Glomerular visceral epithelial cell (primary cell): ENCODE results near the gene TTYH2.

Experiments
- DNase-seq: peaks from one replicate; pipeline ENCODE4 v3.0.0-alpha.2; 2016; ENCODE audit errors: extremely low spot score

TTYH2 gene

GRCh38 chr17:74215342-74215727, 2.0 kb downstream of the TTYH2 start:
- DNase-seq = no peak

- no peak for DNase-seq
Observed at GRCh38 chr17:74216505-74216904, 3.1 kb downstream of the TTYH2 start.

GRCh38 chr17:74217037-74217730, 3.8 kb downstream of the TTYH2 start:
- DNase-seq = no peak

GRCh38 chr17:74217888-74218287, 4.5 kb downstream of the TTYH2 start:
- no peak for DNase-seq

- no peak for DNase-seq
Observed at GRCh38 chr17:74218436-74218835, 5.1 kb downstream of the TTYH2 start.

- DNase-seq = no peak
Observed at GRCh38 chr17:74219576-74220133, 6.3 kb downstream of the TTYH2 start.

- DNase-seq = no peak
Observed at GRCh38 chr17:74220219-74220618, 6.8 kb downstream of the TTYH2 start.

GRCh38 chr17:74220946-74221818, 7.8 kb downstream of the TTYH2 start:
- DNase-seq = no peak

GRCh38 chr17:74222399-74222798, 9.0 kb downstream of the TTYH2 start:
- DNase-seq = no peak

- DNase-seq = no peak
Observed at GRCh38 chr17:74223901-74224300, 10.5 kb downstream of the TTYH2 start.

GRCh38 chr17:74224959-74225725, 11.8 kb downstream of the TTYH2 start:
- DNase-seq = no peak

GRCh38 chr17:74226252-74226651, 12.9 kb downstream of the TTYH2 start:
- DNase-seq = no peak

GRCh38 chr17:74227271-74228080, 14.1 kb downstream of the TTYH2 start:
- DNase-seq = no peak

GRCh38 chr17:74228306-74228978, 15.1 kb downstream of the TTYH2 start:
- no peak for DNase-seq

GRCh38 chr17:74230896-74231295, 17.5 kb downstream of the TTYH2 start:
- no peak for DNase-seq

GRCh38 chr17:74231928-74232907, 18.8 kb downstream of the TTYH2 start:
- no peak for DNase-seq

- no peak for DNase-seq
Observed at GRCh38 chr17:74233937-74234336, 20.6 kb downstream of the TTYH2 start.

GRCh38 chr17:74234486-74234885, 21.1 kb downstream of the TTYH2 start:
- DNase-seq = no peak

GRCh38 chr17:74235040-74235581, 21.7 kb downstream of the TTYH2 start:
- DNase-seq = no peak
